Mammary epithelial cell (primary cell): Measurements from ENCODE around the gene MSI2.

Source experiments
- EZH2 ChIP-seq: IDR thresholded peaks from 2 replicates; pipeline ENCODE4 v1.6.1; 2012; ENCODE audit warnings: low read length, inconsistent platforms, borderline replicate concordance
- TF ChIP-seq, protein P1 (sequence below), 2 donors: IDR thresholded peaks in 1 of 2; conservative IDR thresholded peaks in 1 of 2; 2 replicates each; pipeline ENCODE4 v1.5.1; 2011 to 2012; ENCODE audit warnings: inconsistent platforms in 2 of 2, low read length in 2 of 2, mild to moderate bottlenecking in 2 of 2, control low read depth in 1 of 2, low read depth in 1 of 2; ENCODE audit not compliant: insufficient read depth in 1 of 2; ENCODE audit errors: extremely low read depth in 1 of 2

DNA sequence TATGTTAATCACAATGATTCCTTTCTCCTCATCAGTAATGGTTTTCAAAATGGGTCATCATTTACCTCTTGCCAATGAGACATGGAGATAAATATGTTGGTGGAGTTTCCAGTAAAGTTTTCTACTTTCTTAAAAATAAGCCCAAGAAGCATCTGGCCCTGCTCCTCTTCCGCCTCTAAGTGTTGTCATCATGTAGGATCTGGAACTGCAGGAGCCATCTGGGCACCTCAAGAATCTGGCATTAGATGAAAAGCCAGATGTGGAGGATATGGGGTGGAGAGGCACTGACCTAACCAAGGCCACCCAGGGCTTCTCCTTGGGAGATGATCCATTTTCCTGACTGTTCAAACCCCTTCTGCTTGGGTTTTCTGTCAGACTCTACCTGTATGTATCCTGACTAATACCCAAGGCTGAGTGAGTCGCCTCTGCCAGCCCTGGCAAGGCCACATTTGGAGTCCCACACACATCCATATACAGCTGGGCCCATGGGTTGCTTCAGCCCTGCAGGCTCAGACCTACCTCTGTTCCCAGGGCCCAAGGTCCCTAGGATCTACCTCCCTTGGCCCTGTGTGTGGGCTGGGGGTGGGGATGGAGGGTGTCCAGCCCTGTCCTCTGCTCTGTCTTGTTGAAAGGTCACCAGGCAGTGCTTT is 464.2 kb downstream of the MSI2 start:
- TF ChIP-seq, protein P1, sequence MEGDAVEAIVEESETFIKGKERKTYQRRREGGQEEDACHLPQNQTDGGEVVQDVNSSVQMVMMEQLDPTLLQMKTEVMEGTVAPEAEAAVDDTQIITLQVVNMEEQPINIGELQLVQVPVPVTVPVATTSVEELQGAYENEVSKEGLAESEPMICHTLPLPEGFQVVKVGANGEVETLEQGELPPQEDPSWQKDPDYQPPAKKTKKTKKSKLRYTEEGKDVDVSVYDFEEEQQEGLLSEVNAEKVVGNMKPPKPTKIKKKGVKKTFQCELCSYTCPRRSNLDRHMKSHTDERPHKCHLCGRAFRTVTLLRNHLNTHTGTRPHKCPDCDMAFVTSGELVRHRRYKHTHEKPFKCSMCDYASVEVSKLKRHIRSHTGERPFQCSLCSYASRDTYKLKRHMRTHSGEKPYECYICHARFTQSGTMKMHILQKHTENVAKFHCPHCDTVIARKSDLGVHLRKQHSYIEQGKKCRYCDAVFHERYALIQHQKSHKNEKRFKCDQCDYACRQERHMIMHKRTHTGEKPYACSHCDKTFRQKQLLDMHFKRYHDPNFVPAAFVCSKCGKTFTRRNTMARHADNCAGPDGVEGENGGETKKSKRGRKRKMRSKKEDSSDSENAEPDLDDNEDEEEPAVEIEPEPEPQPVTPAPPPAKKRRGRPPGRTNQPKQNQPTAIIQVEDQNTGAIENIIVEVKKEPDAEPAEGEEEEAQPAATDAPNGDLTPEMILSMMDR (conservative IDR thresholded peaks at IDR 0.05 in 1 of 2, IDR thresholded peaks at IDR 0.05 in 1 of 2; ENCODE audit: extremely low read depth in 1 of 2, insufficient read depth in 1 of 2, low read depth in 1 of 2, low read length in 2 of 2), result no peak
- no peak for TF ChIP-seq EZH2
